Ovary (tissue), 3 donors: ENCODE data around the gene HSFX2.
"Not testable (repeated sequence)": the region's sequence is repeated elsewhere in the genome, so short reads cannot be mapped to it uniquely, and the experiment has no call there.

Experiments
- EP300 ChIP-seq: sonication (generic); formaldehyde crosslinking; IDR thresholded peaks from one replicate; pipeline ENCODE4 v1.6.1; 2017; ENCODE audit warnings: antibody characterized with exemption
- POLR2A ChIP-seq: fragments of 450-650 bp; IDR thresholded peaks from one replicate; pipeline ENCODE4 v1.6.1; 2017; ENCODE audit warnings: antibody characterized with exemption, mild to moderate bottlenecking, moderate library complexity
- TF ChIP-seq, protein P1 (sequence below), 3 donors: fragments of 450-650 bp in 2 of 3; fragments of 200-600 bp in 1 of 3; IDR thresholded peaks; one replicate each; pipeline versions ENCODE4 v1.5.1 to v1.8.0; 2016 to 2022; ENCODE audit warnings: antibody characterized with exemption in 3 of 3, mild to moderate bottlenecking in 1 of 3
- donor health status: DM: no; HTN: no; CAD: no.

DNA sequence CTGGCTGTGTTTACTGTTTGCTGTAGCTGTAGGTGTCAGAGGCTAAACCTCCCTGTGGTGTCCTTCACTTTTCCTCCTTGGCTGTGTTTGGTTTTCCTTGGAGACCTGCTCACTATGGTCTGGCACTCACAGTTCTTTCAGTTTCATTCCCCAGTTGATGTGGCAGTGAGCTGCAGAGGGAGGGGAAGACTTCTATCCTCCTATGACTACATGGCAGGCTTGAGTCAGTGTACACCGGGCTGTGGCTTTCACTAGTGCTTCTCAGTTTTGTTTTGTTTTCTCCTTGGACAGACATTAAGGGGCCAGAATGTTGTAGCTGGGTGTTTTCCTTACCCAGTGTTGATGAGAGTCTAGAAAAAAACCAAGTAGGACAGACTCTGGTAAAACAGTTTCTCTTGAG is 21.7 kb downstream of the HSFX2 start:
- TF ChIP-seq, protein P1, sequence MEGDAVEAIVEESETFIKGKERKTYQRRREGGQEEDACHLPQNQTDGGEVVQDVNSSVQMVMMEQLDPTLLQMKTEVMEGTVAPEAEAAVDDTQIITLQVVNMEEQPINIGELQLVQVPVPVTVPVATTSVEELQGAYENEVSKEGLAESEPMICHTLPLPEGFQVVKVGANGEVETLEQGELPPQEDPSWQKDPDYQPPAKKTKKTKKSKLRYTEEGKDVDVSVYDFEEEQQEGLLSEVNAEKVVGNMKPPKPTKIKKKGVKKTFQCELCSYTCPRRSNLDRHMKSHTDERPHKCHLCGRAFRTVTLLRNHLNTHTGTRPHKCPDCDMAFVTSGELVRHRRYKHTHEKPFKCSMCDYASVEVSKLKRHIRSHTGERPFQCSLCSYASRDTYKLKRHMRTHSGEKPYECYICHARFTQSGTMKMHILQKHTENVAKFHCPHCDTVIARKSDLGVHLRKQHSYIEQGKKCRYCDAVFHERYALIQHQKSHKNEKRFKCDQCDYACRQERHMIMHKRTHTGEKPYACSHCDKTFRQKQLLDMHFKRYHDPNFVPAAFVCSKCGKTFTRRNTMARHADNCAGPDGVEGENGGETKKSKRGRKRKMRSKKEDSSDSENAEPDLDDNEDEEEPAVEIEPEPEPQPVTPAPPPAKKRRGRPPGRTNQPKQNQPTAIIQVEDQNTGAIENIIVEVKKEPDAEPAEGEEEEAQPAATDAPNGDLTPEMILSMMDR (IDR thresholded peaks at IDR 0.05) = not testable (repeated sequence)
- not testable (repeated sequence) for TF ChIP-seq POLR2A, EP300
